HL-60/S4 treated with phorbol 12-myristate 13-acetate at 8.2 ng/mL for 4 days and 3 days (cell line): ENCODE data around the gene NSUN6.
"Not testable (repeated sequence)": the region's sequence is repeated elsewhere in the genome, so short reads cannot be mapped to it uniquely, and the experiment has no call there.

Experiments
- in situ Hi-C: fragments of 300-500 bp; cut with MboI; formaldehyde crosslinking; loops from 2 replicates; pipeline ENCODE4 v1.15.0; 2022; ENCODE audit warnings: low sequenced_read_pairs

The NSUN6 gene

GRCh38 chr10:18659819-18660535 is 8.6 kb upstream of the NSUN6 start:
- in situ Hi-C loops = no loop called here

GRCh38 chr10:18659125-18659818 is 7.9 kb upstream of the NSUN6 start, which contains the start of gene ARL5B:
Gene ARL5B (plus strand): TSS chr10:18659431. CDS start chr10:18659638, 207 bp downstream.
- in situ Hi-C loops = no loop called here

GRCh38 chr10:18658271-18659124 is 7.1 kb upstream of the NSUN6 start:
- in situ Hi-C loops = no loop called here

- in situ Hi-C loops = no loop called here
These were observed 5.3 kb upstream of the NSUN6 start for GRCh38 chr10:18656724-18657123.

- in situ Hi-C loops = no loop called here
These were observed 1.7 kb upstream of the NSUN6 start for GRCh38 chr10:18653112-18653511.

- in situ Hi-C loops = no loop called here
These were observed 886 bp downstream of the NSUN6 start for GRCh38 chr10:18650404-18650997.

- in situ Hi-C loops = no loop called here
These were observed 1.9 kb downstream of the NSUN6 start for GRCh38 chr10:18649364-18649959.

GRCh38 chr10:18647945-18648344 is 3.4 kb downstream of the NSUN6 start:
- in situ Hi-C loops = no loop called here

GRCh38 chr10:18647151-18647550 is 4.2 kb downstream of the NSUN6 start:
- in situ Hi-C loops = no loop called here

GRCh38 chr10:18639719-18640118 is 11.7 kb downstream of the NSUN6 start:
- in situ Hi-C loops = not testable (repeated sequence)

- in situ Hi-C loops = not testable (repeated sequence)
These were observed 14.0 kb downstream of the NSUN6 start for GRCh38 chr10:18637400-18637799.

GRCh38 chr10:18635995-18636394 is 15.4 kb downstream of the NSUN6 start:
- in situ Hi-C loops = no loop called here

- in situ Hi-C loops = not testable (repeated sequence)
These were observed 18.9 kb downstream of the NSUN6 start for GRCh38 chr10:18632500-18632899.

- in situ Hi-C loops = not testable (repeated sequence)
These were observed 23.9 kb downstream of the NSUN6 start for GRCh38 chr10:18627452-18628018.

- in situ Hi-C loops = no loop called here
These were observed 25.5 kb downstream of the NSUN6 start for GRCh38 chr10:18625886-18626285.

GRCh38 chr10:18623671-18624070 is 27.7 kb downstream of the NSUN6 start:
- in situ Hi-C loops = not testable (repeated sequence)

- in situ Hi-C loops = no loop called here
These were observed 30.5 kb downstream of the NSUN6 start for GRCh38 chr10:18620856-18621255.

- in situ Hi-C loops = no loop called here
These were observed 32.4 kb downstream of the NSUN6 start for GRCh38 chr10:18619016-18619415.

- in situ Hi-C loops = no loop called here
These were observed 35.0 kb downstream of the NSUN6 start for GRCh38 chr10:18616337-18616736.

GRCh38 chr10:18615618-18616017 is 35.8 kb downstream of the NSUN6 start:
- in situ Hi-C loops = no loop called here
